Measurements from ENCODE around the gene KIF1A.

DNA sequence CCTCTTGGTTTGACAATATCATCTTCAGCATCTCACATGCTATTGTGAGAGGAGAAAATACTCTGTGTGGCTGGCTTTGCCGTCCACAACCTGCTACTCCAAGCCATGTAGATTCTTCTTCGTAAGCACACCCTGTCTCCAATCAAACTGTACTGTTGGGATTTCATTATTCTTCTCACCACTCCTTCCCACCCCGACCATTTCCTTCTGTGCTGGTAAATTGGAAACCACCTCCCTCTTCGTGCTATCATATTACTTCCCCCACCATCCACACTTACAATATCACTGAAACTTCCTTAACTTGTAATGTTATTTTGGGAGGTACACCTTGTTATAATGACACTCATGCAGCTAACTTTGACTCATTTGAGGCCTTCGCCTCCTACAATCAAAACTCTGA, 45.4 kb upstream of the KIF1A start:
- TF ChIP-seq TAF1 (IDR thresholded peaks at IDR 0.05; ENCODE audit: borderline replicate concordance, insufficient read depth, low read length) (no peak), POLR2AphosphoS5 (IDR thresholded peaks at IDR 0.05; ENCODE audit: low read depth, low read length) (no peak), SIN3A (IDR thresholded peaks at IDR 0.05; ENCODE audit: borderline replicate concordance, insufficient read depth, low read length) (no peak)
- TF ChIP-seq, protein P1, sequence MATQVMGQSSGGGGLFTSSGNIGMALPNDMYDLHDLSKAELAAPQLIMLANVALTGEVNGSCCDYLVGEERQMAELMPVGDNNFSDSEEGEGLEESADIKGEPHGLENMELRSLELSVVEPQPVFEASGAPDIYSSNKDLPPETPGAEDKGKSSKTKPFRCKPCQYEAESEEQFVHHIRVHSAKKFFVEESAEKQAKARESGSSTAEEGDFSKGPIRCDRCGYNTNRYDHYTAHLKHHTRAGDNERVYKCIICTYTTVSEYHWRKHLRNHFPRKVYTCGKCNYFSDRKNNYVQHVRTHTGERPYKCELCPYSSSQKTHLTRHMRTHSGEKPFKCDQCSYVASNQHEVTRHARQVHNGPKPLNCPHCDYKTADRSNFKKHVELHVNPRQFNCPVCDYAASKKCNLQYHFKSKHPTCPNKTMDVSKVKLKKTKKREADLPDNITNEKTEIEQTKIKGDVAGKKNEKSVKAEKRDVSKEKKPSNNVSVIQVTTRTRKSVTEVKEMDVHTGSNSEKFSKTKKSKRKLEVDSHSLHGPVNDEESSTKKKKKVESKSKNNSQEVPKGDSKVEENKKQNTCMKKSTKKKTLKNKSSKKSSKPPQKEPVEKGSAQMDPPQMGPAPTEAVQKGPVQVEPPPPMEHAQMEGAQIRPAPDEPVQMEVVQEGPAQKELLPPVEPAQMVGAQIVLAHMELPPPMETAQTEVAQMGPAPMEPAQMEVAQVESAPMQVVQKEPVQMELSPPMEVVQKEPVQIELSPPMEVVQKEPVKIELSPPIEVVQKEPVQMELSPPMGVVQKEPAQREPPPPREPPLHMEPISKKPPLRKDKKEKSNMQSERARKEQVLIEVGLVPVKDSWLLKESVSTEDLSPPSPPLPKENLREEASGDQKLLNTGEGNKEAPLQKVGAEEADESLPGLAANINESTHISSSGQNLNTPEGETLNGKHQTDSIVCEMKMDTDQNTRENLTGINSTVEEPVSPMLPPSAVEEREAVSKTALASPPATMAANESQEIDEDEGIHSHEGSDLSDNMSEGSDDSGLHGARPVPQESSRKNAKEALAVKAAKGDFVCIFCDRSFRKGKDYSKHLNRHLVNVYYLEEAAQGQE (IDR thresholded peaks at IDR 0.05; ENCODE audit: insufficient read depth in 1 of 2, low read depth in 2 of 2, low read length in 2 of 2): no peak
